ENCODE data around the gene DEFB126. TPM values are rescaled to one million over a fixed set of nuclear protein-coding genes. Genes with fewer than 3 reads are reported as not detected.
"Not testable (repeated sequence)": the region's sequence is repeated elsewhere in the genome, so short reads cannot be mapped to it uniquely, and the experiment has no call there.

The DEFB126 gene
- total RNA-seq, 1 donor from 2014 or later = not detected

GRCh38 chr20:112396-112795, 30.0 kb upstream of the DEFB126 start:
- Mint-ChIP-seq H3K4me3 (no peak overlapping the region), H3K4me1 (no peaks in the 10 kb centered on the region), H3K27ac (ENCODE audit: unreplicated experiment) (no peak overlapping the region), H3K36me3 (ENCODE audit: low read depth) (no peaks in the 10 kb centered on the region), H3K9me3 (peaks cover 9% of the 10 kb centered on the region), H3K27me3 (ENCODE audit: low read depth) (peaks cover 86% of the 10 kb centered on the region)
- DNase-seq (ENCODE audit: low read depth, low spot score) = no peak
- TF ChIP-seq, protein P1, sequence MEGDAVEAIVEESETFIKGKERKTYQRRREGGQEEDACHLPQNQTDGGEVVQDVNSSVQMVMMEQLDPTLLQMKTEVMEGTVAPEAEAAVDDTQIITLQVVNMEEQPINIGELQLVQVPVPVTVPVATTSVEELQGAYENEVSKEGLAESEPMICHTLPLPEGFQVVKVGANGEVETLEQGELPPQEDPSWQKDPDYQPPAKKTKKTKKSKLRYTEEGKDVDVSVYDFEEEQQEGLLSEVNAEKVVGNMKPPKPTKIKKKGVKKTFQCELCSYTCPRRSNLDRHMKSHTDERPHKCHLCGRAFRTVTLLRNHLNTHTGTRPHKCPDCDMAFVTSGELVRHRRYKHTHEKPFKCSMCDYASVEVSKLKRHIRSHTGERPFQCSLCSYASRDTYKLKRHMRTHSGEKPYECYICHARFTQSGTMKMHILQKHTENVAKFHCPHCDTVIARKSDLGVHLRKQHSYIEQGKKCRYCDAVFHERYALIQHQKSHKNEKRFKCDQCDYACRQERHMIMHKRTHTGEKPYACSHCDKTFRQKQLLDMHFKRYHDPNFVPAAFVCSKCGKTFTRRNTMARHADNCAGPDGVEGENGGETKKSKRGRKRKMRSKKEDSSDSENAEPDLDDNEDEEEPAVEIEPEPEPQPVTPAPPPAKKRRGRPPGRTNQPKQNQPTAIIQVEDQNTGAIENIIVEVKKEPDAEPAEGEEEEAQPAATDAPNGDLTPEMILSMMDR (conservative IDR thresholded peaks at IDR 0.05) = no peak

GRCh38 chr20:117518-117917, 24.9 kb upstream of the DEFB126 start:
- Mint-ChIP-seq H3K27ac (ENCODE audit: unreplicated experiment) (no peak overlapping the region), H3K27me3 (ENCODE audit: low read depth) (peaks cover 81% of the 10 kb centered on the region), H3K36me3 (ENCODE audit: low read depth) (no peaks in the 10 kb centered on the region), H3K4me1 (no peaks in the 10 kb centered on the region), H3K9me3 (peaks cover 13% of the 10 kb centered on the region), H3K4me3 (no peak overlapping the region)
- TF ChIP-seq, protein P1 (conservative IDR thresholded peaks at IDR 0.05) = no peak
- DNase-seq (ENCODE audit: low read depth, low spot score) = no peak

GRCh38 chr20:129786-130323, 12.5 kb upstream of the DEFB126 start:
- not testable (repeated sequence) for H3K27ac Mint-ChIP-seq (ENCODE audit: unreplicated experiment); H3K4me1 Mint-ChIP-seq; DNase-seq (ENCODE audit: low read depth, low spot score); H3K9me3 Mint-ChIP-seq; H3K36me3 Mint-ChIP-seq (ENCODE audit: low read depth); H3K4me3 Mint-ChIP-seq
- H3K27me3 Mint-ChIP-seq (ENCODE audit: low read depth) = peaks cover 45% of the 10 kb centered on the region

DNA sequence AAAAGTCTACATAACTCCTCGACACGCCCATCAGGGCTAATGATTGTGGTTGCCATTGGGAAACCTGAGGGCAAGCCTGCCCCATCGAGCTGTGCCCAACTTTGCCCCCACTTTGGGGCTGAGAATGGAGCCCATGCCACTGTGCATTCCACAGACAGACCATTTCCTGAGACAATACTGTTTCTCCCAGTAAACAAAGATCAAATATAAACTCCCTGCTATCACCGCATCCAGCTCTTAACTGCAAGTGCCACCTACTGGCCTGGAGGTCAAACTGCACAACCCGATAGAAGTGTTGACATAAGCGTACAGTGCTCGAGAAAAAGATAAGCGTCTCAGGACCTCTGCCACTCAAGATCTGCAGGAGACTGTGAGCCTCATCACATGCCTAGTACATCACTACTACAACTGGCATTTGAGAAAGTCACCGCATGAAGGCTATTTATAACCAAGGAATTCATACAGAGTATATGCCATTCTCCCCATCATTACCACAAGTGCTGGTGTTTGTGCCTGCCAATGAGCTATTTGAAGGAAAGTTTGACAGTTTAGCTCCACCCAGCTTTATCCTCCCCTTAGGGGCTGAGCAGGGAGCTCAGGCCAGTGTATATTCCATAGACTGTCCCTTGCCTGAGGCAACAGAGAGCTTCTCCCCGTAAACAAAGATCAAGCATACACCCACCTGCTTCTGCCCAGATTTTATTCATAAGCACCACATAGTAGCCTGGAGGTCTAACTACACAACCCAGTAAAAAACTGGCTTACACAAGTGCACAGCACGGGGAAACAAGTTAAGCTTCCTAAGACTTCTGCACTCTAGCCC, 4.5 kb upstream of the DEFB126 start:
- no peak overlapping the region for H3K27ac Mint-ChIP-seq (ENCODE audit: unreplicated experiment)
- no peaks in the 10 kb centered on the region for H3K4me1 Mint-ChIP-seq
- no peak overlapping the region for H3K4me3 Mint-ChIP-seq
- H3K9me3 Mint-ChIP-seq = peaks cover 13% of the 10 kb centered on the region
- TF ChIP-seq, protein P1 (conservative IDR thresholded peaks at IDR 0.05) = peak; percentile 34
- no peak for DNase-seq (ENCODE audit: low read depth, low spot score)
- peaks cover 3% of the 10 kb centered on the region for H3K36me3 Mint-ChIP-seq (ENCODE audit: low read depth)
- peaks cover 51% of the 10 kb centered on the region for H3K27me3 Mint-ChIP-seq (ENCODE audit: low read depth)

- H3K4me1 Mint-ChIP-seq = peaks cover 3% of the 10 kb centered on the region
- TF ChIP-seq, protein P1 (conservative IDR thresholded peaks at IDR 0.05) = no peak
- H3K4me3 Mint-ChIP-seq = no peak overlapping the region
- H3K27ac Mint-ChIP-seq (ENCODE audit: unreplicated experiment) = no peak overlapping the region
- peaks cover 90% of the 10 kb centered on the region for H3K27me3 Mint-ChIP-seq (ENCODE audit: low read depth)
- H3K9me3 Mint-ChIP-seq = no peaks in the 10 kb centered on the region
- DNase-seq (ENCODE audit: low read depth, low spot score) = no peak
- H3K36me3 Mint-ChIP-seq (ENCODE audit: low read depth) = no peaks in the 10 kb centered on the region
Observed at GRCh38 chr20:145877-146276, 3.5 kb downstream of the DEFB126 start.

- peaks cover 88% of the 10 kb centered on the region for H3K27me3 Mint-ChIP-seq (ENCODE audit: low read depth)
- no peak overlapping the region for H3K4me3 Mint-ChIP-seq
- no peaks in the 10 kb centered on the region for H3K4me1 Mint-ChIP-seq
- H3K36me3 Mint-ChIP-seq (ENCODE audit: low read depth) = no peaks in the 10 kb centered on the region
- no peak overlapping the region for H3K27ac Mint-ChIP-seq (ENCODE audit: unreplicated experiment)
- DNase-seq (ENCODE audit: low read depth, low spot score) = no peak
- no peaks in the 10 kb centered on the region for H3K9me3 Mint-ChIP-seq
- TF ChIP-seq, protein P1 (conservative IDR thresholded peaks at IDR 0.05) = no peak
Observed at GRCh38 chr20:152131-152530, 9.7 kb downstream of the DEFB126 start.
